GM11168 (cell line): ENCODE results near the gene AKR1A1.
"Not testable (repeated sequence)": the region's sequence is repeated elsewhere in the genome, so short reads cannot be mapped to it uniquely, and the experiment has no call there.

Experiments
- in situ Hi-C: fragments of 300-500 bp; cut with MboI; formaldehyde crosslinking; loops from one replicate; pipeline ENCODE4 v1.12.0; 2022; ENCODE audit warnings: low sequenced_read_pairs; ENCODE audit not compliant: unreplicated experiment

Gene AKR1A1

GRCh38 chr1:45550401-45551351 lies at the start of gene AKR1A1:
Gene AKR1A1, plus strand, starts transcription at chr1:45550826. Its CDS starts 10,969 bp downstream, at chr1:45561795.
- in situ Hi-C loops = no loop called here

- in situ Hi-C loops = no loop called here
Observed at GRCh38 chr1:45501505-45501859, 49.1 kb upstream of the AKR1A1 start.

GRCh38 chr1:45503462-45504360 lies 46.9 kb upstream of the AKR1A1 start:
- in situ Hi-C loops = no loop called here

- in situ Hi-C loops = loop anchor here (5.0 kb wide), 1 partner anchor 65 kb away; no protein-coding TSS in a partner anchor
Observed at GRCh38 chr1:45507195-45507594, 43.4 kb upstream of the AKR1A1 start.

DNA sequence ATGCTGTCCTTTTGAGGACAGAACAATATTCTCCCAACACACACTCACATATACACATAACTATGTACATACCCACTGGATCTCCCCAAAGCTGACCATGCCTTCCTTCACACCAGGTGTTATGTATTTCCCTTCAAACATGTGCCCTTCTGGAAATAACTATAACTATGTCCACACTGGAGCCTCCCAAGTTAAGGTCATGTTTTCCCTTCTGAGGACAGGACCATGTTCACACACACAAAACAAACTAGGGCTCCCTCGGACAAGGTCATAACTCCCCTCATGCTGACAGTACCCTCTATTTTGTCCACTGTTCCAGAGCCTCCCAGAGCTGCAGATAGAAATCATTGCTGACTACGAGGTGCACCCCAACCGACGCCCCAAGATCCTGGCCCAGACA lies 42.7 kb upstream of the AKR1A1 start:
- in situ Hi-C loops = loop anchor here (5.0 kb wide), 1 partner anchor 64 kb away; no protein-coding TSS in a partner anchor

DNA sequence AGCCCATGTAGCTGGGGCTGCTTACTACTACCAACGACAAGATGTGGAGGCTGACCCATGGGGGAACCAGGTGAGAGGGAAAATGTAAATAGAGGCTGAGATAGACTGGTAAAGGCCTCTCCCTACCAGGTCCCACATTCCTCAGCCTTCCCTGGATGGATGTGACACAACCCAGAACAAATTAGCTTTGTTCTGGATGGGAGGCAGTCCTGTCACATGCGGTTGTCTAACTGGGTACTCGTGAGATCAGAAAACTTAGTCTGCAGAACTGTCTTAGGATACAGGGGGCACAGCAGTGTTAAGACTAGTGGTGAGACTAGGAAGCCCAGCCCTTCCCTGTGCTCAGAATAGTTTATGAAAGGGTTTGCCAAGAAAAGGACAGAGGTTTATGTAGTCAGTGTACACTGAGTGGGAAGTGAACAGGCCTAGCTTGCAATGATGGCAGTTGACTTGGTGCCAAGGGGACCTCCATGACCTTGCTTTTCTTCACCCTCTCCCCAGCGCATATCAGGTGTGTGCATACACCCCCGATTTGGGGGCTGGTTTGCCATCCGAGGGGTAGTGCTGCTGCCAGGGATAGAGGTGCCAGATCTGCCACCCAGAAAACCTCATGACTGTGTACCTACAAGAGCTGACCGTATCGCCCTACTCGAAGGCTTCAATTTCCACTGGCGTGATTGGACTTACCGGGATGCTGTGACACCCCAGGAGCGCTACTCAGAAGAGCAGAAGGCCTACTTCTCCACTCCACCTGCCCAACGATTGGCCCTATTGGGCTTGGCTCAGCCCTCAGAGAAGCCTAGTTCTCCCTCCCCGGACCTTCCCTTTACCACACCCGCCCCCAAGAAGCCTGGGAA lies 42.1 kb upstream of the AKR1A1 start:
- in situ Hi-C loops = loop anchor here (5.0 kb wide), 1 partner anchor 64 kb away; no protein-coding TSS in a partner anchor

GRCh38 chr1:45510036-45510971 lies 40.3 kb upstream of the AKR1A1 start:
- in situ Hi-C loops = no loop called here

DNA sequence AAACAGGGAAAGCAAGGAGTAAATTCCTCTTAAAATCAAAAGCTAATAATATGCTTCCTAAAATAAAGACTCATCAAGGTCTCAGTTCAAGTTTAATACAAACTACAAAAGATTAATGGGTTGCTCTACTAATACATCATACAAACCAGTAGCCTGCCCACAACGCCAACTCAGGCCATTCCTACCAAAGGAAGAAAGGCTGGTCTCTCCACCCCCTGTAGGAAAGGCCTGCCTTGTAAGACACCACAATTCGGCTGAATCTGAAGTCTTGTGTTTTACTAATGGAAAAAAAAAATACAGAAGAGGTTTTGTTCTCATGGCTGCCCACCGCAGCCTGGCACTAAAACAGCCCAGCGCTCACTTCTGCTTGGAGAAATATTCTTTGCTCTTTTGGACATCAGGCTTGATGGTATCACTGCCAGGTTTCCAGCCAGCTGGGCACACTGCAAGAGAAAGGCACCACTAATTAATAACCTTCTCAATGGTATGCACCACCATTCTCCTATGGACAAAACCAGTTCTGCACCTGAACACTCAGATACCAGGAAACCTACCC lies 39.6 kb upstream of the AKR1A1 start:
- in situ Hi-C loops = no loop called here

DNA sequence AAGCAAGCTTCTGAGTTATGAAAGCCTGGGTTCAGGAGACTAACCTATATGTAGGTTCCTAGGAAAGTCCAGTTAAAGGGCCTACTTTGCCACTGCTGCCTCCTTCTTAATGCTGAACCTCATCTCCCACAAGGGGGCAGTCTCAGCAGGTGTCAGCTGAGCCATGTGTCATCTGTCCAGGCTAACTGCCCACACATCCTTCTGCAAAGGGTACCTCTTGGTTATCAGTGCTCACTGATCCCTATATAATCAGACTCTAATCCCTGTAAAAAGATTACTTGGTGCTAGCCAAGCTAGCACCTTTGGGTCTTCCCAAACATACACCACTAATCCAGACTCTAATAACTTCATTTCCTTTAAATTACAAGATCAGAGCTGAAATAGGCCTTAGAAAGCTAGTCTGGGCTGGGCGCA lies 38.0 kb upstream of the AKR1A1 start:
- in situ Hi-C loops = no loop called here

DNA sequence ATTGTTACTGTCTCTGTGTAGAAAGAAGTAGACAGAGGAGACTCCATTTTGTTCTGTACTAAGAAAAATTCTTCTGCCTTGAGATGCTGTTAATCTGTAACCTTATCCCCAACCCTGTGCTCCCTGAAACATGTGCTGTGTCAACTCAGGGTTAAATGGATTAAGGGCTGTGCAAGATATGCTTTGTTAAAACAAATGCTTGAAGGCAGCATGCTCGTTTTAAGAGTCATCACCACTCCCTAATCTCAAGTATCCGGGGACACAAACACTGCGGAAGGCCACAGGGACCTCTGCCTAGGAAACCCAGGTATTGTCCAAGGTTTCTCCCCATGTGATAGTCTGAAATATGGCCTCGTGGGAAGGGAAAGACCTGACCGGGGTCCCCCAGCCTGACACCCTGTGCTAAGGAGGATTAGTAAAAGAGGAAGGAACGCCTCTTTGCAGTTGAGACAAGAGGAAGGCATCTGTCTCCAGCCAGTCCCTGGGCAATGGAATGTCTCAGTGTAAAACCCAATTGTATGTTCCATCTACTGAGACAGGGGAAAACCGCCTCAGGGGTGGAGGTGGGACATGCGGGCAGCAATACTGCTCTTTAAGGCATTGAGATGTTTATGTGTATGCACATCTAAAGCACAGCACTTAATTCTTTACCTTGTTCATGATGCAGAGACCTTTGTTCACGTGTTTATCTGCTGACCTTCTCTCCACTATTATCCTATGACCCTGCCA lies 36.9 kb upstream of the AKR1A1 start:
- in situ Hi-C loops = not testable (repeated sequence)

DNA sequence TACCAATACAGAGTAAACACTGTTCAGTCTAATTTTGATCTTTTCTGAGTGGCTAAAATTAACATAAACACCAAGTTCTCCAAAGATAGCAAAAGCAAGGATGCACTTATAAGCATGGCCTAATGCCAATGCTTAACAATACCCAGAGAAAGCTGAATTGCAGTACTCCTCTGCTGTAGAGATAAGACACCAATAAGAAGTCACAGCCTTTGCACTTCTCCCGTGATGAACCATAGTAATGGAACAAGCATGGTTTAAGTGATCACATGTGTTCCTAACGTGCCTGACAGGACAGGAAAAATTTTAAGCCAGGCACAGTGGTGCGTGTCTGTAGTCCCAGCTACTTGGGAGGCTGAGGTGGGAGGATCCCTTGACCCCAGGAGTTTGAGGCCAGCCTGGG lies 34.6 kb upstream of the AKR1A1 start:
- in situ Hi-C loops = no loop called here

GRCh38 chr1:45516465-45516864 lies 34.2 kb upstream of the AKR1A1 start:
- in situ Hi-C loops = no loop called here

DNA sequence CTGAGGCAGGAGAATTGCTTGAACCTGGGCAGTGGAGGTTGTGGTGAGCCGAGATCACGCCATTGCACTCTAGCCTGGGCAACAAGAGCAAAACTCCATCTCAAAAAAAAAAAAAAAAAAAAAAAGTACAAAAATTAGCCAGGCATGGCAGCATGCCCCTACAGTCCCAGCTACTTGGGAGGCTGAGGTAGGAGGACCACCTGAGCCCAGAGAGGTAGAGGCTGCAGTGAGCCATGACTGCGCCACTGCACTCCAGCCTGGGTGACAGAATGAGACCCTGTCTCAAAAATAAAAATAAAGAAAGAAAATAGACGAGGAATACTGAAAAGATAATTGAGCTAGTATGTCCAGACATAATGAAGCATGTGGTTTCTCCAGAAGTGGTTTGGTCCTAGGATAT lies 32.3 kb upstream of the AKR1A1 start:
- in situ Hi-C loops = not testable (repeated sequence)

DNA sequence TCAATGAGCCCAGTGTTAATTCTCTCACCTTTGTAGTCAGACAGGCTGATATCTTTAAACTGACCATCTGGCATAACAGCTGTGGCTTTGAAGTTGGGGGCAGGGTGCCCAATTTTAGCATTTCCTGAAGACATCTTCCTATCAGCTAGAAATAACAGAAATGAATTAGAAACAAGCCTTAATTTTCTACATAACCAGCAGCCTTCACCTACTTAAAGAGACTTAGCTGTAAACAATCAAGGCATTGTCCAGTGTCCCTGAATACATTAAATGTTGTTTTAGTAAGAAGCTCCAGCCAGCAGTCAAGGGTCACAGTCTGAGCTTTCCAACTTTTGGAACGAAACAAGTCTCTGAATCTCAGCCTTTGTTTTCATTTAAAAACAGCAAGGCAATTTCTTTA lies 31.7 kb upstream of the AKR1A1 start:
- in situ Hi-C loops = no loop called here

DNA sequence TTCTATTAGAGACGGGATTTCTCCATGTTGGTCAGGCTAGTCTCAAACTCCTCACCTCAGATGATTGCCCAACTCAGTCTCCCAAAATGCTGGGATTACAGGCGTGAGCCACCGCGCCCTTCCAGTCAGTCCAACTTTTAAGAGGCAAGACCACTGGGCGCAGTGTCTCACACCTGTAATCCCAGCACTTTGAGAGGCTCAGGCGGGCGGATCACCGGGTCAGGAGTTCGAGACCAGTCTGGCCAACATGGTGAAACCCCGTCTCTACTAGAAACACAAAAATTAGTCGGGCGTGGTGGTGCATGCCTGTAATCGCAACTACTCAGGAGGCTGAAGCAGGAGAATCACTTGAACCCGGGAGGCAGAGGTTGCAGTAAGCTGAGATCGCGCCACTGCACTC lies 30.9 kb upstream of the AKR1A1 start:
- in situ Hi-C loops = not testable (repeated sequence)

- in situ Hi-C loops = no loop called here
Observed at GRCh38 chr1:45521413-45522323, 29.0 kb upstream of the AKR1A1 start, which contains the start of gene PRDX1. Gene PRDX1, minus strand, starts transcription at chr1:45521884. Its CDS starts 2,841 bp downstream, at chr1:45519043.
